HG02870 (cell line): Measurements from ENCODE around the gene POLD3.
"Not testable (repeated sequence)": the region's sequence is repeated elsewhere in the genome, so short reads cannot be mapped to it uniquely, and the experiment has no call there.

Source experiments
- ATAC-seq: cut with Tn5 transposase; IDR thresholded peaks from one replicate; pipeline ENCODE4 v1.9.1; 2021; ENCODE audit warnings: mild to moderate bottlenecking, moderate library complexity; ENCODE audit not compliant: unreplicated experiment

Gene POLD3

DNA sequence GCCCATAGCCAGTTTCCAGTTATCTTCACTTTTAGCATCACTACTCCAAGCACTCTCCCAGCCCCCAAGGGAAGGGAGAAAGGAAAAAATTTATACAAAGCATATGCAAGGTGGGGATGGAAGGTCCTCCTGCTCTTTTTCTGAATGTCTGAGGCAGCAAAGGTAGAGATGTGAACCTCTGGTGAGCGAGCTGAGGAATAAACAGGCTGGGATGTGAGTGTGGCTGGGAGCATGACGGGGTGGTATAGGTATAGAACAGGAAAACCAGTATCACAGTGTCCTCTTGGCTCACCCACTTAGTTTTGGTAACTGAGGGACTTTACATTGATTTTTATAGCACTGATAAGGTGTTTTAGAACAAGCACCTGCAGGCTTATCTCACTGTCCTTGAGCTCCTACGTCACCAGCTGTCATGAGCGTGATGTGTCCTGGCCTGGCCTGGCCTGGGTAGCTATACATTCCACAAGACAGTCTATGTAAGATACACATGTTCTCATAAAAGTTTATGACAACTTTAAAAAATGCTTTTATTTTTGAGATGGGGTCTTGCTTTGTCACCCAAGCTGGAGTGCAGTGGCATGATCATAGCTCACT is 10.3 kb upstream of the POLD3 start:
- ATAC-seq, result no peak

DNA sequence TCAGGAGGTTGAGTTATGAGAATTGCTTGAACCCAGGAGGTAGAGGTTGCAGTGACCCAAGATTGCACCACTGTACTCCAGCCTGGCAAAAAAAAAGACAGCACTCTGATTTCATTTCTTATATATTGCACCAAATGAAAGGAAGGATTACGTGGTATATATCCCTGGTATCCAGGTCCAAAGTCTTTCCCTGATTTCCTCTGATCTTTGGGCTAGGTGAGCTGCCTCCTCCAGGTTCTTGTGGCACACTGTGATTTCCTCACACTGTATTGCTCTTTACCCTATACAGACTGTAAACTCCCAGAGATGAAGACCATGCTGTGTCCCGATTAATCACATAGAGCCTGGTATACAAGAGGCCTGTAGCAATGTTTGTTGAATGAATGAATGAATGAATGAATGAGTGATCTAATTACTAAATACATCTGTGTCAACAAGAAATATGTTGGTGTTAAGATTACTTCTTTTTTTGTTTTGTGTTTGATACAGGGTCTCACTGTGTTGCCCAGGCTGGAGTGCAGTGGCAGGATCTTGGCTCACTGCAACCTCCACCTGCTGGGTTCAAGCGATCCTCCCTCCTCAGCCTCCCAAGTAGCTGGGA is 9.3 kb upstream of the POLD3 start:
- ATAC-seq, result no peak

DNA sequence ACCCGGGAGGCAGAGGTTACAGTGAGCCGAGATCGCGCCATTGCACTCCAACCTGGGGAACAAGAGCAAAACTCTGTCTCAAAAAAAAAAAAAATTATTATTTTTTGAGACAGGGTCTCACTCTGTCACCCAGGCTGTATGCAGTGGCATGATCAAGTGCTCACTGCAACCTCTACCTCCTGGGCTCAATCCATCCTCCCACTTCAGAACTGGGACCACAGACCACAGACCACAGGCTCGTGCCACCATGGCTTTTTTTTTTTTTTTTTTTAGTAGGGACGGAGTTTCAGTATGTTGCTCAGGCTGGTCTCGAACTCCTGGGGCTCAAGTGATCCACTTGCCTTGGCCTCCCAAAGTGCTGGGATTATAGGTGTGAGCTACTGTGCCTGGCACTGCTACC is 1.9 kb upstream of the POLD3 start:
- not testable (repeated sequence) for ATAC-seq

DNA sequence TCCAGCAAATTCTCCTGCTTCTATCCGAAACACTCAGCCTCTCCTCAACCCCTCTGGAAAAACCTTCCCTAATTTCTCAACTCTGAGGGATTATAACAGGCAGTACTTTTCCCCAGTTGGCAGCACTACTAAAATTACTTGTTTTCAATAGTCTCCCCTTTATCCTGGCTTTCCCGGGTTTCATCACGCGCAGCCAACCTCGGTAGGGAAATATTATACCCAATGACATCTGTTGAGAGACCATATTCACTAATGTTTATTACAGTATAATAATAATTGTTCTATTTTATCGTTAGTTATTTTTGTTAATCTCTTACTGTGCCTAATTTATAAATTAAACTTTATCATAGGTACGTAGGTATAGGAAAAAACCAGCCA is 330 bp upstream of the POLD3 start:
- no peak for ATAC-seq

DNA sequence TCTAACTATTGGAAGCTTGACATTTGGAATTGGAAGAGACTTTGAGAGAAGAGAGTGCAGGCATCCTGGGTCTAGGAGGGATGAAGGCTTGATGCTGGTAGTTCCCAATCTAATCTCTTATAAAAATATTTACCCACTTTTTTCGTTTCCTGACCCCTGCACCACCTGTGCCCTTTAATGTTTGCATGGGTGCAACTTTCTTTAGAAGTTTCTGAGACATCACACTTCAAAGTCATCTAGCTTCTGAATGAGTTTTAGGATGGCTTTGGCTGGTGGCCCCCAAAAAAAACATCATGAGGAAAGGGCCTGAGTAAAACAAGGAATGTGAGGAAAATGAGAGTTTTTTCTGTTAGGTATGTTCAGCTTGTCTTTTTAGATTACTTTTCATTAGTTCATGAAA is 1.1 kb downstream of the POLD3 start:
- no peak for ATAC-seq

DNA sequence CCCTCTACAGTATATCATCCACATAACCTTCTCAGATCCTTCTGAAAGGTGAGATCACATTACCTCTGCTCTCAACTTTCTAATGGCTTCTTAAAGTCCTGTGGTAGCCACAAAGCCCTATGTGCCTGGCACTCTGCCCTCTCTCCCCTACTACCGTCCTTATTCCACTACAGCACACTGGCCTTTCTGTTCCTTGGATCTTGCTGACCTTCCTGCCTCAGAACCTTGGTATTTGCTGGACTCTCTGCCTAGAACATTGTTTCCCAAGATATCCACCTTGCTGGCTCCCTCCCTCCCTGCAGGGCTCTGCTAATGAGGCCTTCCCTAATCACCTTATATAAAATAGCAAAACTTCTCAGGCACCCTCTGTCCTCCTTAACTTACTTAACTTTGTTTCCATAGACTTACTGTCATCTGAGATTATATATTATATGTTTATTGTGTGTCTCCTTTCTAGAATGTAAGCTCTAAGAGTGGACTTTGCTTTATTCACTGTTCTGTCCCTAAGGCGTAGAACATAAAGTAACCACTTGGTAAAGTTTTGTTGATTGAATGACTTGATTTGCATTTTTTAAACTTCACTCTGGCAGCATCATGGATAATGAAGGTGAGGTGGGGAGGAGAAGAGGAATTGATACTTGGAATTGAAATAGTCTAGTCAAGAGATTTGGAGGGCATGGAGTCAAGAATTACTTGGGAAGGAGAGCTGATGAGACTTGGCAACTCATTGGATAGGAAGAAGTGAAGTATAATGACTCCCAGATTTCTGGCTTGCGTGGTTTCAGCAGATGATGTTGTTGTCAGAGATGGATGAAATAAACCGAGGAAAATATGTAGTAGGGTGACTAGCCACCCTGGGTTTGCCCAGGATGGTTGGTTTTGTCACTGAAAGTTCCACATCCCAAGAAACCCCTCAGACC is 10.5 kb downstream of the POLD3 start:
- no peak for ATAC-seq

DNA sequence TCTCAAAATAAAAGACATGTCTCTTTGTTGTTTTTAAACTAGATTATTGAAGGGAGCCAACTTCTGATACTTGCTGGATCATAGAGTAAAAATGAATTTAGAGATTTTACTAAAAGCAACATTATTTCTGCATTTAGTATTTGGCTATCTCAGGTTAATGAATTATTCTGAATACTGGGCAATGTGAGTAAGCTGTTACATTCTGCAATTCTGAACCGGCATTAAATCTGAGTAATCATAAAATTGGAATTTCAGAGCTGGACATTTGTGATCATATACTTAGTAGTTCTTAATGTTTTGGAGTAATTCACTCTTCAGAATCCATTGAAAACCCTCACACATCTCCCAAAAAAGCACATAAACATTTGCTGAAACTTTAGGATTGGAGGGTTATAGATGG is 11.5 kb downstream of the POLD3 start:
- no peak for ATAC-seq

DNA sequence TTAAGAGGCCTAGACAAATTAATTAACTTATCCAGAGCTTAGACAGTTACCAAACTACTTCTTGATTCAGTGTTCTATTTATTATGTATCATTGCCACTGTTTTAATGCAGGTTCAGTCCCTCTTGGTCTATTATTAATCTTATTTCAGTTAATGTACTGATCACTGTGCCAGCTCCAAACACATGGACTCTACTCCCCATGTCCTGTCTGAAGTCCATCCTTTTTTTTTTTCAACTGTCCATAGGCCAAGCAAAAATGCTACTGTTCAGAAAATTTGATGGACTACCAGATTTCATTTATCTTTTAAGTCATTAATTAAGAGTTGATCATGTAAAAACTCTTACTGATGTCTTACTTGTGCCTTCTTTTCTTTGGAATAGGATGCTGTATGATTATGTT is 11.9 kb downstream of the POLD3 start:
- ATAC-seq, result no peak

DNA sequence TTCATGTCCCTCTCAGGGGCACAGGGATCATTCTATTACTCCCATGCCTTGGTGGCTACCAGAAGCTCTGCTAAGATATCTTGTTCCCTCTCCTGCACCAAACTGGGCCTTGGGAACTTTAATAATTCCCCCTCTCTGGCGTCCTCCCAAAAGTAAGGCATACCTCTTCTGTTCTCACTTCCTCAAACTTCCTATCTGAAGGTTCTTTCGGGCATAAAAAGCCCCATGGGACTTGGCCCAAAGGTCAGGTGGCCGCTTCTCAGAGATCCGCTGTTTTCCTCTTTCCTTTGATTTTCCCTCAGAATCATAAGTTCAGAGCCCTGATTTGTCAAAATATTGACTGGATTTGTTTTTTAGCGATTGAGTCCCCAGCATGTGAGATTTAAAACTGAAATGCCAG is 13.0 kb downstream of the POLD3 start:
- ATAC-seq, result no peak

DNA sequence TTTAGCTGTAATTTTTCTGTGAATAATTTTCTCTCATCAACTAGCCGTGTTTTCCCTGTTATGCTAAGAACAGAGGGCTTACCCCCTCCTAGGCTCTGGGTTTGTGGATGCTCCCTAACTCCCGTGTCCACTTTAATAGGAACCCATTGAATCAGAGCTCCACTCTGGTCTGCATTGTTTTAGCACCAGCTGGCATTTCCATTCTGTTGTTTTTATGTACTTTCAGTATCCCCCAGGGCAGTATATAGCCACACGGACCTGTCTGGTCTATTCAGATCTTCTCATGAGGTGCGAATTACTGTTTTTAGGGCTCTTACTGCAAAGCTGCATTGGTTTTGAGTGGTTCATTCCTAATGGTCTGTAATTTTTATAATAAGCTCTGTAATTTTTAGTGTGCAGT is 16.0 kb downstream of the POLD3 start:
- ATAC-seq, result no peak

DNA sequence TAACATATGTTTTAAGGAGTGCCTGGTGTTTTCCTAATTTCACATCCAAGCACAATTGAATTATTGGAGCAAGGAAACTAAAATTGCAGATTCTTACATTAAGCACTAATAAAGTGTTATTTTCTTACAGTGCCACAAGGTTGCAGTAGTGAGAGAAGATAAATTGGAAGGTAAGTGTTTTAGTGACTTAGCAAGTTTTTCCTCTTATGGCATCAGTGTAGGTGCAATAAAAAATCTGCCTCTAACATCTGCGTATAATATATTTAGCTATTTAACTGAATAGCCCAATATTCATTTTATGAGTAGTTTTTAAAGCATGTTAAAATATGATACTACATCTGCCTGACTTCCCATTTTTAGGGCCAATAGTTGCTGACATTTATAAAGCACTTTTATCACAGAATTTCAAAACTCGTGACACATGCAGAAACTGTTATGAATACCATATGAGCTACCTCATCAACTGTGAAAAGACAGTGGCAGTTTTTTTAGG is 19.0 kb downstream of the POLD3 start:
- ATAC-seq, result no peak

DNA sequence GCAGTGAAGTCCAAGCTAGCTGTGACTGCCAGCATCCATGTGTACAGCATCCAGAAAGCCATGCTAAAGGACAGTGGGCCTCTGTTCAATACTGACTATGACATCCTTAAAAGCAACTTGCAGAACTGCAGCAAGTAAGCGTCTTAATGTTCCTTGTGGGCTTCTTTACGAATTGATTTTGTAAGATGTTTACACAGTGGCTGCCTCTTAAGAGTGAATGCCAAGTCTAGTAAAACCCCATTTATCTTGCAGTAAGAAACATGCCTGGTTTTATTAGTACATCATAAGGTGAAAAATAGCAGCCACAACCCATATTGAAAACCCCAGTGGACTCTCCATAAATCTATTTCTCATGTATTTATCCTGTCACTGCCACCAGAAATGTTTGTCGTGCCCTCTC is 20.5 kb downstream of the POLD3 start:
- ATAC-seq, result no peak

DNA sequence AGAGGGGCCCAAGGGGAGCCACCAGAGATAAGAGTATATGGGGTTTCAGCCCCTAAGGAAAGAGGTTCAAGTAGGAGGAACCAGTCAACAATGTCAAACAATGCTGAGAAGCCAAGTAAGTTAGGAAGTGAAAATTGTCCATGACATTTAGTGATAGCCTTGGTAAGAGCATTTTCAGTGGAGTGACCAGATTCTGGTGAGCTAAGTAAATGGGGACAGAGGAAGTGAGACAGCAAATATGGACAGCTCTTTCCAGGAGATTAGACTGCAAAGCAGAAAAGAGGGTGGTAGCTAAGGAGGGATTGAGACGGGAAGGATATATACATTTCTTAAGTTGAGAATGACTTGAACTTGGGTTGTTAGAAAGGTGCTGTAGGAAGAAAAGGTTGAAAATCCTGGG is 22.9 kb downstream of the POLD3 start:
- ATAC-seq, result no peak

DNA sequence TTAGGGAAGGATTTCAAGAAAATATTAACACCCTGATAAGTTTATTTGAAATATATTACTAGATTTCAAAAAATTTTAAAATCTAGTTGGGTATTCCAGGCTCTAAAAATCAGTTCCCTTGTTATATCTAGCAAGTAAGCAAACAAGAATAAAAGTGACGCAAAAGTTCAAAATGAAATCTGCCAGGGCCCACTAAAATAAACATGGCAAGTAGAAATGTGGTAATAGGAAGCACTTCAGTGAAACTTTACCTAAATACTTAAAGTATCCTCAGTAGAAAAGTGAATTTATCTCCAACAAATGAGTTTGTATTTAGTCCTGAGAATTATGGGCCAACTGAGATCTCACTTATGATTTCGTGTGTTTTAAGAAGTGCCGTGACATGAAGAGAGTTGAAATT is 23.6 kb downstream of the POLD3 start:
- ATAC-seq, result no peak

DNA sequence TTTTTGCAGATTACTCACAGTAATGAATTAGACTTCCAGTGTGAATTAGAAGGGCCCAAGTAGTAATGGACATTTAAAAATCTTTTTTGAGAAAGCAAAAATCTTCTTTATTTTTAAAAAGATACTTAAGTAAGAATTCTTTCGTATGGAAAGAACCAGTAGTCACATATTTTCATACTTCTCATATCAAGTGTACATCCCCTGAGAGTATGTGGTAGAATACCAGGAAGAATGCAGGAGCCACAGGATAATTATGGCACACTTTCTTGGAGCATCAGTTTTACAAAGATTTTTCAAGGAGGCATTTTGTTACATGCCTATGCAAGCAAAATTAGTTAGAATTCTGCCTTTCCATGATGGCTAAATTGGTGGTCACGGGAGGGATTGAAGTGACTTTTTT is 28.1 kb downstream of the POLD3 start:
- ATAC-seq, result no peak

DNA sequence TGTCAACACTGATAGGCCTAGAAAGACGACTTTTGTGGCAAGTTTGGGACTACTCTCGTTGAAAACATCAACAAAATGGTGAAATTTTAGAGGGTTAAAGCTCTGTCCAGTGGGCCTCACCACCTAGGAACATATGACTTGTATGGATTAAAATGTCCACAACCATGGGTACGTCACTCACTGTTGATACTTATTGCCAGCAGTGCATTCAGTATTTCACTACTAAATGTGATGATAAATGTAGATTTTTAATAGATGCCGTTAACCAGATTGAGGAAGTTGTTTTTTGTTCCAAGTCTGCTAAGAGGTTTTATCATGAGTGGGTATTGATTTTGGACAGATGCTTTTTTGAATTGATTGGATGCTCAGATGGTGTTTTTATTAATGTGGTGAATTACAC is 33.7 kb downstream of the POLD3 start:
- no peak for ATAC-seq

DNA sequence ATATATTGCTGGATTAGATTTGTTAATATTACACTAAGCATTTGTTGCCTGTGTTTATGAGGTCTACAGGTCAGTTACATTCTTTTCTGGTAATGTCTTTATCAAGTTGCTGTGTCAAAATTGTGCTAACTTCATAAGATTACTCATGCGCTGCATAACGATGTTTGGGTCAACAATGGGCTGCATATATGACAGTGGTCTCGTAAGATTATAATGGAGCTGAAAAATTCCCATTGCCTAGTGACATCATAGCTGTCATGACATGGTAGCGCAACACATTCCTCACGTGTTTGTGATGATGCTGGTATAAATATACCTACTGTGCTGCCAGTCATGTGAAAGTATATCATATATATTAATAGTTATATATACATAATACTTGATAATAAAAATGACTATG is 34.2 kb downstream of the POLD3 start:
- ATAC-seq, result no peak

DNA sequence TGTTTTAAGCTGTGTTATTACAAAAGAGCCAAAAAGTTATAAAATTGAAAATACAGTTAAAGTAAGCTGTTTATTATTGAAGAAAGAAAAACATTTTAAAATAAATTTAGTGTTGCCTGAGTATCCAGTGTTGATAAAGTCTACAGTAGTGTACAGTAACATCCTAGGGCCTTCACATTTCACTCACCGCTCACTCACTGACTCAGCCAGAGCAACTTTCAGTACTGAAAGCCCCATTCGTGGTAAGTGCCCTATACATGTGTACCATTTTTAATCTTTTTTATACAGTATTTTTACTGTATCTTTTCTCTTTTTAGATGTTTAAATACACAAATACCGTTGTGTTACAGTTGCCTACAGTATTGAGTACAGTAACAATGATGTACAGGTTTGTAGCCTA is 35.0 kb downstream of the POLD3 start:
- ATAC-seq, result no peak

DNA sequence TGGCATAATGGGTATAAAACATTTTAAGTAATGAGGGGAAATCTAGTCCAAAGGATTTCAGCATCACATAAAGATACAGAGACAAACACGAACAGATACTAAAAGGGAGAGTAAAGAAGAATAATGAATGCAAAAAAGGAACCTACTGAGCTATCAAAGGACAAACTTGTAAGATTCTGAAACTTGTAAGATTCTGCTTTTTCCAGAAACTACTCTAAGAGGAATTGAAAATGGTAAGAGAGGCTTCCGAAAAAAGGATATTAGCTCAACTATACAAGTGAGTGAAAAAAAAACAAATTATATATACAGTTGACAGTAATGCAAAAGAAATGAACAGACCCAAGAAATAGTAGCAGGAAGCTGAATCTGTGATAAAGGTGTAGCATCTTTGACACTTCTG is 37.7 kb downstream of the POLD3 start:
- no peak for ATAC-seq

DNA sequence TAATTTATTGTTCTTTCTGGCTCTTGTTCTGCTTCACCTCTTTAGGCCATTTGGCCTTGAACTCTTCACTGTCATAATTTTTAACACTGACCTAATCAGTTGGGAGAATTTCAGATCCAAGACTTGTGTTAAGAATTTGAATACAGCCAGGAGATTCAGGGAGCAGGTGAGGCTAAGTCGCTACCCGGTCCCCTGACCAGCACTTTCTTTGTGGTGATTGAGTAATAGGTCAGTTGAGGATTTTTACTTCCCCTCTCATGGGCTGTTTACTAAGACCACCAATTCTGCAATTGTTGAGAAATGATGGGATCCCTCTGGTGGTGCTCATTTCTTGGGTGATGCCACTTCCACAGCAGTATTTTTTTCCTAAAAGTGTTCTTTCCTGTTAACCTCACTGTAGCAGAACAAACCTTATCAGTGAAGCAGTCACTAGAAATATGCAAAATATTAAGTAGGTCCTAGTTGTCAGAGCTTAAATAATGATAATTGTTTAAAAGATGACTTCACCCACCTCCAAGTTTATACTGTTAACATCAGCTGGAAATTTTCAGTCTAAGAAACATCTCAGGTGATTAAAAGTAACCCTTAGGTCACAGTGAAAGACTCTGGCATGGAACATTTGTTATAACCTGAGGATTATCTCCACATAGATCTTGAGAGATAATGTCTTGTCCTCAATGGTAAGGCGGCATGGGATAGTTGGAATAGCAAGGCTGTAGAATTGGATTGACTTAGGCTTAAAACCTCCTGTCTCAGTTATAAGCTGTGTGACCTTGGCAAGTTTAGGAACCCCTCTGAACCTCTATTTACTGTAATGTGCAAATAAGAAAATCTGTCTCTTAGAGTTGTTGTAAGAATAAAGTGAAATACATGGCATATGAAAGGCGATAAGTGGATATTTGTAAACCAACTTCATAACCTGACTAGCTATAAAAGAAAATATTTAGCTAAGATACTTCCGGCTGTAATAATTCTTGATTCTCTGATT is 41.3 kb downstream of the POLD3 start:
- ATAC-seq, result no peak

DNA sequence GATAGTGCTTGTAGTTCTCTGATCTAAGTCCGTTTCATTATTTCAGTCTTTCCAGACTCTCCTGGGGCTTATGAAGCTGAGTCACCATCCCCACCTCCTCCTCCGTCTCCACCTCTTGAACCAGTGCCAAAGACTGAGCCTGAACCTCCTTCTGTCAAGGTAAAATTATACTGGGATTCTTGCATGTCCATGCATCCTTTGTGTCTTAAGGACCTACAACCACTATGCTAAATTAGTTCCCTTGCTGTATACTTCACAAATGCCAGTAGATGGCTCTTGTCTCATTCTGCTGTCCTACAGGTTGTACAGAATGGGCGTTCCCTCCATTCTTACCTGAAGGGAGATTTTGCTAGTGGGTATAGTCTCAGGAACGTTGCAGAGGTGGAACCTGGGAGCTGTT is 42.2 kb downstream of the POLD3 start:
- no peak for ATAC-seq
